ENCODE measurements around the gene EFNA1.
"Not testable (repeated sequence)": the region's sequence is repeated elsewhere in the genome, so short reads cannot be mapped to it uniquely, and the experiment has no call there.

Gene EFNA1

DNA sequence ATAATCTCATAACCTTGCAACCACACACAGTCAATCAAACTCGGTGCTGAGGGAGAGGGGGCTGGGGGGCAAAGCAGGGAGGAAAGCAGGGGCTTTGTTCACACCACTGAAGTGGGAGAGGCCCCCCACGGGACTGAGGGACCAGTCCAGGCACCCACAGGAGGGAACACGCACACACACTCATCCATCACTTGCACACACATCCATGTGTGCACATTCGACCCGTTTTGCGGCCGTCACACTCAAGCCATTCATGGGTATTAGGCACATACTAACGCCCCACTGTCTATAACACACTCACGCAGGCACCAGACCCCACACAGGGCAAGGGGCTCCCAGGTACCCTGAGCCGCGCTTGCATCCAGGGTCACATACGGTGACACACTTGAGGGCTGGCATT is 35.0 kb upstream of the EFNA1 start:
- DNase-seq = no peak

DNA sequence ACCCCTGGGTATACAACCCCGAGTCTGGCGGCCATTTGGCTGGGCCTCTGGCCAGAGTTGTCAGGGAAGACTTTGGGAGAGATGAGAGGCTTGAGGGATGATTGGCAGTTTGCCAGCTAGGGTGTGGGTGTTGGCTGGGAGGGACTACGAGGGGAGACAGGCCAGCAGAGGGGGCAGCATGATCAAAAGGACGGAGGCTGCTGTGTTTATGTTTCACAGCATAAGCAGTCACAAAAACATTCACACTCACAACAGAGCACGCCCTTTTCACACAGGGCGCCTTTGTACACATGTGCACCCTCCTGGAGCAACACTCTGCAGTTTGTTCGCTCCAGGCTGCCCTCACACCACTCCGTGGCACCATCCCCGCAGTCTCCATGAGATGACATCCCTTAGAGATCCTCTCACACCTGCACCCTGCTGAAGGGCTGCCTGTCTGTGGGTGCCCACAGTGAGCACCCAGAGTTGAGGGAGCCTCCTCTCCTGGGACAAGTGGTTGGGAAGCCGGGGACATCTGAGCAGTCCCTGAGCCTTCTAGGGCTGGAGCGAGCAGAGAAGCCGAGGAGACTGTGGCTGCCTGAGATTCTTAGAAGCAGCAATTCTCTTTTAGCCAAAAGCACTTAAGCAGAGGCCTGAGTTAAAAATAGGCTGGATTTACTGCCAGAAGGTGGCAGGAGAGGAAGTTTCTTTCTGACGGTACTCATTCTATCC is 33.6 kb upstream of the EFNA1 start:
- peak in 1 of 6 experiments; percentile 15 for DNase-seq

DNA sequence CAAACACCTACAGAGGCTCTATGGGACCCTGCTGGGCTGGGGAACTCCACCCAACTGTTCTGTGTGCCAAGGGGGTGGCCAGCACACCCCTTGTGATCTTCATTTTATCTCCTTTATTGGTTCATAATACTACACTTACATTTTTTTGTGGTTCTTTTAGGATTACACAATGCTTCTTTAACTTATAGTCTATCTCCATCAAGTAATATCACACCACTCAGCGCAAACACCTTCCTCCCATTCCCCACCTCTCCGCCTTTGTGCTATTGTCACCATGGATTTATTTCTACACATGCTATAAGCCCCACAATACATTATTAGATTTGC is 33.1 kb upstream of the EFNA1 start:
- no peak for DNase-seq

DNA sequence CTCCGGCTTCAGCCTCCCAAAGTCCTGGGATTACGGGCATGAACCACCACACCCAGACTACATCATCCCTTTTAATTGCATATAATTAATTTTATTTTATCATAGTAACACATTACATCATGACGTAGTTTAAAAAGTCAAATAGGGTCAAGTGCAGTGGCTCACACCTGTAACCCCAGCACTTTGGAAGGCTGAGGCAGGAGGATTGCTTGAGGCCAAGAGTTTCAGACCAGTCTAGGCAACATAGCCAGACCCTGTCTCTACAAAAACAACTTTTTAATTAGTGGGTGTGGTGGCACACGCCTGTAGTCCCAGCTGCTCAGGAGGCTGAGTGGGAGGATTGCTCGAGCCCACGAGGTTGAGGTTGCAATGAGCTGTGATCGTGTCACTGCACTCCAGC is 28.3 kb upstream of the EFNA1 start:
- DNase-seq = no peak

DNA sequence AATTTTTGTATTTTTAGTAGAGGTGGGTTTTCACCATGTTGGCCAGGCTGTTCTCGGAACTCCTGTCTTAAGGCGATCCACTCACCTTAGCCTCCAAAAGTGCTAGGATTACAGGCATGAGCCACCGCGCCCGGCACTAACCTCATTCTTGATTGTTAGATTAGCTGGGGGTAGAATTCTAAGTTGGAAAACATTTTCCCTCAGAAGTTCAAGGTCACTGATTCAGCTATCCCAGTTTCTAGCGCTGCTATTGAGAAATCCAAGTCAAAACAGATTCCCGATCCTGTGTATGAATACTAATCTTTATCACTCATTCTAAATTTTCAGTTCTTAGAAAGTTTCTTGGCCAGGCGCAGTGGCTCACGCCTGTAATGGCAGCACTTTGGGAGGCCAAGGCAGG is 24.4 kb upstream of the EFNA1 start:
- DNase-seq = no peak

DNA sequence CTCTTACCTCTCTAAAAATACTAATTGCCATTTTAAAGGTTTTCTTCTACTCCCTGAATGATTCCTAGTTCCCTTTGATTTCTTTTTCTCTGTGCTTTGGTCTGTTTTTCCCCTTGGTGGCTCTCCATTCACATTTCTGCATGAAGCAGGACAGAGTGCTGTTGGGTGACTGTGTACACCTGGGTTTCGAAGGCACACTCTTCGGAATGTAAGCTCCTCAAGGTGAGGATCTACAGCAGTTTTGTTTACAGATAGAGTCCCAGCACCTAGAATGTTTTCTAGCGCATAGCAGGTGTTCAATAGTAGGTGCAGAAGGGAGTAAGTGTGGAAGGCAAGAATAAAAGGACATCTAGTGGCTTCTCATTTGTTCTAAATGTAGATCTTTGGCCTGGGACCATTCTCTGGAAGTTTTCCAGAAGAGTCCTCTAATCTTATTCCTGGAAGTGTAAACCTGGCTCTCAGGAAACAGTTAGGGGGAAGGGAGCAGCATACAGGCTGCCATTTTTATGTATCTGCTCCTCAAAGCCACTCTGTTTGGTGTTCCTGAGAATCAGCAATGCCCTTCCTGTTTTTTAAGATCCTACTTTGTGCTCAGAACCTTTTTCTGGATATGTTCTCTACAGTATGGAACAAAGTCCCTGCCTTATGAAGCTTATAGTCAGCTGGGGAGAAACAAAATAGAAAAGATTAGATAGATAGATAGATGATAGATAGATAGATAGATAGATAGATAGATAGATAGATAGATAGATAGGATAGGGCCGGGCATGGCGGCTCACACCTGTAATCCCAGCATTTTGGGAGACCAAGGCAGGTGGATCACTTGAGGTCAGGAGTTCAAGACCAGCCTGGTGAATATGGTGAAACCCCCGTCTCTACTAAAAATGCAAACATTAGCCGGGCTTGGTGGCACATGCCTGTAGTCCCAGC is 22.8 kb upstream of the EFNA1 start:
- DNase-seq = no peak

DNA sequence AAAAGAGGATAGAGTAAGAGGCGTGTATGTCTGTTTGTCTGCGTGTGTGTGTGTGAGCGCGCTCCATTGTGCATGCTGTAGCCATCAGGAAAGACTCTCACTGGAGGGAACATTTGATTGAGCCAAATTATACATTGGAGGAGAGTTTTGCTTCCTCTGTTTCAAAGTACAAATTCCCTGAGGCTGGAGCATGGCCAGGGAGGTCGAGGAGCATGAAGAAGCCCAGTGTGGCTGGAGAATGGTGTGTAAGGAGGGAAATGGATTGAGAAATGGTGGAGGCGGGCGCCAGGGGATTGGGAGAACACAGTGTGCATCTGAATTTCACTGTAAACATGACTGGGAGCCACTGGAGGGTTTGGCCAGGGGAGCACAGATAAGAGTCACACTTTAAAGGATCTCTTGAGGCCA is 22.1 kb upstream of the EFNA1 start:
- no peak for DNase-seq

DNA sequence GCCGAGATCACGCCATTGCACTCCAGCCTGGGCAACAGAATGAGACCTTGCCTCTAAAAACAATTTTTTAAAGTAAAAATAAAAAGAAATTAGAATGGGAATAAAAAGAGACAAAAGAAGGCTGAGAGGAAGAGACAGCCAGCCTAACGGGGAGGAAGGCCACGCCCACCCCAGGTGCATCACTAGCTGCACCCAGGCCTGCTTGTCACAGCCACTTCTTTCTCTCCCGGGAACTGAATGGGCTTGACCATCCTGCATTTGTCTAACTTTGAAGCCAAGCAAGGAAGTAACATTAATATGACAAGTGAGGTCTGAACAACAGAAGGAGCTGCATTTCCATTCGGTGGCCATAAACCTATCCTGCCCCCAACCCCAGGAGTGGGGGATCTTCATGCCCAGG is 20.8 kb upstream of the EFNA1 start:
- DNase-seq = no peak

DNA sequence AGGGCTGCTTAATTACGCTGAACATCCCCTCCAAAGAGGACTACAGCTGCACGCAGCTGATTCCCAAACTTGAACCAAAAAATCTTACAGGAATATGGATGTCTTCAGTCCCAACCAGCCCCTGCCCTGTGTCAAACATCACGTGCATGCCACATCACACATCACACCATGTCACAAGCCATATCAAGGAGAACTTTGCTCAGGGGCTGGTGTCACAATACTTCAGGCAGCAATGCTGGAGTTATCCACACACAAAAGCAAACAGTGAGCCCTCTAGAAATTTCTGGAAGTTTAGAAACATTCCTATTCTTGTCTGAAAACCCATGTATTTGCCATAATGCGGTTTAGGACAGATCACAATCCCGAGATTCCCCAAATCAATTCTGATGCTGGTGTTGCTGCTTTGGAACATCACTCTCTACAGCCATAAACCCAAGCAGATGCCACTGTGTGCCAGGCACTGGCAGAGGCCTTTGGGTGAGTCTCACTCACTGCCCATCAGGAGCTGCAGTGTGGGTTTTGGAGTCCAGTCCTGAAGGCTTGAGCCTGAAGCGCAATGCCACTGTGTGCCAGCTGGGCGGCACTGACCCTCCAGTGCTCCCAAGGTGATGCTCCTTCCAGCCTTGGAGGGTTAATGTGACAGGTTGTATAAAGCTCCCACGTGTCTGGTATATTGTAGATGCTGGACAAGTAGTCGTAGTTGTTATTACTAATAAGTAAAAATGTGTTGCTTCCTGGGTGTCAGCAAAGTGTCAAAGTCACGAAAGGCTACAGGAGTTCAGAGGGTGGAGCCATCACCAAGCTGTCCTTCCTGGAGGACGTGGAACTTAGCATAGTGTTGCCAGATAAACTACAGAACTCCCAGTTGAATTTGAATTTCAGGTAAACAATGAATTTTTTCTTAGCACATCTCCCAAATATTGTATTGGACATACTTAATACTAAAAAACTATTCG is 20.1 kb upstream of the EFNA1 start:
- DNase-seq = no peak

DNA sequence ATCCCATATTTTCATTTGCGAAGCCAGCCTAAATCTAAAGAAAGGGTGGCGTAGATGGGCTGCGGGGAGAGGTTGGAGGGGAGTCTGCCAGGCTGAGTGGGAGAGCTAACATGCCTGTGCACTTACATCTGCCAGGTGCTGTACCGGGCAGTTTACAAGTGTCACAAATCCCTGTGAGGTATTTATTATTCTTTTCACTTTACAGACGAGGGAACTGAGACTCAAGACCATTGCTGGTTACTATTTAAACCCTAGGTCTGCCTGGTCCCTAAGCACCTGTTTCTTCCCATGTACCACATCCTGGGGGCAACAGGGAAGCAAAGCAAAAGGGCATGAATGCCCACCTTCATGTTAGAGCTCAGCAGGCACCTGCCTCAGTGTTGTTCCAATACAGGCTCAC is 19.4 kb upstream of the EFNA1 start:
- DNase-seq = no peak

DNA sequence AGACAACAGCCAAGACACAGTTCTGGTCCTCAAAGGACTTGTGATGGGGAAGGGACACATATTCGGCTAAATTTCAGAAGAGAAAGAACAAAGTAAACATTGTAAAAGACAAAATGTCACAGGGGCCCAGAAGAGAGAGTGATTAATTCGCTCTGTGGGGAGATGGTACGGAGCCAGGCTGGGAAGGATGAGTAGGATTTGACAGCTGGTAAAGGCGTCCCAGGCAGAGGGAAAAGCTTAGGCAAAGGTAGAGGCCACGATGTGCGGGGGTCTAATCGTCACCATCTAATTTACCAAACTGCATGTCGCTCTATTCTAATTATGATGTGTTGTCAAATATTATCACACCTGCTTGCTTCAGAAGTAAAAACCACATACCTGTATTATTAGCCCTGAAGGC is 17.3 kb upstream of the EFNA1 start:
- DNase-seq = no peak

DNA sequence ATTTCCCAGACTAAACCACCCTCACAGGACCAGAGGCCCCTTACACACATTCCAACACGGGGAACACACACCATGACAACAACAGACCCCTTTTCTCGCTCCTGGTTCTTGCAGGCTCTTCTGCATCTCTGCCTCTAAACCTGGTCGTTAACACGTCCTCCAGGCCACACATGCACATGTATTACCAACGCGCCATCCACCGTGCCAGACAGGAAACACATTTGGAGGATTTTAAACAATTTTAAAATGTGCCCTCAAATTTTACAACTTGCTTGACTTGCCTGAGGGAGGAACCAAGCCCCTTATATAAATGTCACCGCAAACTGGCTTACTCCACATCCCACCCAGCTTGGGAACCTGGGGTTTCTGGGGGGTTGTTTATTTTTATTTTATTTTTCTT is 16.9 kb upstream of the EFNA1 start:
- DNase-seq = no peak

DNA sequence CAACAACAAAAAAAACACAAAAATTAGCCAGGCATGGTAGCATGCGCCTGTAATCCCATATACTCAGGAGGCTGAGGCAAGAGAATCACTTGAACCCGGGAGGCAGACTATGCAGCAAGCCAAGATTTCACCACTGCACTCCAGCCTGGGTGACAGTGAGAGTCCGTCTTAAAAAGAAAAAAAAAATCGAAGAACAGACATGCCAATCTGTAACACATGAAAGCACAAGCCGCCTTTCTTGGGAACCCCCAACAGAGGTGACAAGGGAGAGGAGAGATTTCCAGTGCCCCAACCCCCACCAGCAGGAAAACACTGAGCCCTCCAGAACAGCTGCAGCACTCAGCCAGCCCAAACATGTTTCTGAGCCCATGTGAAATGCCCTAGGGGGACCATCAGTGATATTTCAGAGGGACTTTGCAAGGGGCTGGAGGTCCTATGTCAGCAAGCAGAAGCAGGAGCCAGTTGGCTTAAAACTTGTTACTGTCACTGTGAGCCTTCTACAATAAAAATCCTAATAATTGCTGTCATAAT is 14.2 kb upstream of the EFNA1 start:
- DNase-seq = no peak

DNA sequence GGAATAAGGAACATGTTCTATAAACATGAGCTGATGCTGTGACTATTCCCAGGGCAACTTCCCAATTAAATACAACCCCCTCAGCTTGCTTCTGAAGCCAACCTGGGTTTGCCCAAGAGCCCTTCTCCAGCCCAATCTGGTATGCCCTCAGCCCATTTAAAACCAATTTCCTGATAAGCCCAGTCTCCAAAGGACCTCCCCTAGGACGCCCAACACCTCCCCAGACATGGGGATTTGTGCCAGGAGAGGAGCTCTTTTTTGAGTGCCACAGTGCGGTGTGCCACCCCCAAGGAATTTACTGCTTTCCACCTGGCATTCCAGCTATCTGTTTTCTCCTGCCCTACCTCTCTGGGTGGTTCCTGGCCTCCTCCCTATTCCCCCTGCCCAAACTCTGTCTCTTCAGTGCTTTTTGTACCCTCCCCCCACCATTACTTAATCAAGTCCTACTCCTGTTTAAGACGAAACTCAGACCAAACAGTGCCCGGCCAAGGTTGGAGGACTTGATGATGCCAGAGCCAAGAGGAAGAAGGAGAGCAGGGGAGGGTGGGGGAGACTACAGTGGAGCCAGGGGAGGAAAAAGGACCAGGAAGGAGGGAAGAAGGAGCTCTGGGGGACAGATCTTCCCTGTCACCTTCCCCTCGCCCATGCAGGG is 11.4 kb upstream of the EFNA1 start:
- no peak for DNase-seq

DNA sequence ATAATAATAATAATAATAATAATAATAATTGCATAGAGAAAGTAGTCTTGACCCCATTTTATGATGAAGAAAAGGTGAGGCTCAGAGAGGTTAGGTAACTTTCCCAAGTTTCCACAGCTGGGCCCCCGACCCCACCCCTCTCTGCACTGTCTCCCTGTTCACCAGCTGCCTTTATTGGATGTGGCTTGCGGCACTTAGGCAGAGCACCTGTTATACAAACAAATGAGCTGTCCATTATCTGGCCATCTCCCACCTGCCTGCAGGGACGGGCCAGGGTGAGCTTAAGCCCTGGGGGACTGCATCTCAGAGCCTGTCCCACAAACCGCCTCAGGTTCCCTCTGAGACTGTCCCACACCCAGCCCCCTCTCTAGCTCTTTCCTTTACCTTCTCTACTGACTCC is 10.1 kb upstream of the EFNA1 start:
- DNase-seq = no peak

DNA sequence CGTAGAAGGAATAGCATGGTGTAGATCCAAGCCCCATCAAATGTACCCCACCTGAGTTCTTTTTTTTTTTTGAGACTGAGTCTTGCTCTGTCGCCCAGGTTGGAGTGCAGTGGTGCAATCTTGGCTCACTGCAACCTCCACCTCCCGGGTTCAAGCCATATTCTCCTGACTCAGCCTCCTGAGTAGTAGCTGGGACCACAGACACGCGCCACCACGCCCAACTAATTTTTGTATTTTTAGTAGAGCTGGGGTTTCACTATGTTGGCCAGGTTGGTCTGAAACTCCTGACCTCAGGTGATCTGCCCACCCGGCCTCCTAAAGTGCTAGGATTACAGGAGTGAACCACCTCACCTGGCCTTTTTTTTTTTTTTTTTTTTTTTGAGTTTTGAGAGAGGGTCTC is 9.6 kb upstream of the EFNA1 start:
- not testable (repeated sequence) for DNase-seq

DNA sequence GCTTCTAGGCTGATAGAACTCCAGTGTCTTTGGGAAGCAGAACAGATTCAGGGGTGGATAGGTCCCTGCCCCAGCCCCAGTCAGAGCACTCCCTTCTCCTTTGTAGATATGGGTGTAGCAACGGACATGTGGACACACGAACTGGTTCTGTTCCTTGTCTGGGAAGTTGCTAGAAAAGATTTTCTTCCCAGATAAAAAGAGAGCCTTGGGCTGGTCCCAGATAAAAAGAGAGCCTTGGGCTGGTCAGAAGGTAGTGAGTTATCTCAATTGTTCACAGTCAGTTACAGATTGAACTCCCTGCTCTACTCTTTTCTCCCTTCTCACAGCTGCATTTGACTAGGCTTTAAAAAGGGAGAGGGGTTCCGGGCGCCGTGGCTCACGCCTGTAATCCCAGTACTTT is 7.4 kb upstream of the EFNA1 start:
- DNase-seq = no peak

DNA sequence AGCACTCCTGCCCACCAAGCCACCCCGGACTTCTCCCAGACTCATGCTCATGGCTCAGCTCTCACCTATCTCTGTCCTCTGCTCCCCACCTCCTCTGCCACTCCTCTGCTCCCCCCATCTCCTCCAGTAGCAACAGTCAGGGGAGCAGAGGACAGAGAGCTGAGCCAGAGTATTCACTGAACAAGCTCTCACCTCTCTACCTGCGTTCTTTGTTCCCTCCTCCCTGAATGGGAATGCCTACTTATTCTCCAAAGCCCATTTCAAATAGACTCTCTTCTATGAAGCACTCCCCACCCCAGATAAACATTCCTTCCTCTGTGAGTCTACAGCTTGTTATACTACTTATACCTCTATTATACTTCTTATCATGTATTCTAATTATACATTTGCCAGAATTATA is 6.4 kb upstream of the EFNA1 start:
- no peak for DNase-seq

DNA sequence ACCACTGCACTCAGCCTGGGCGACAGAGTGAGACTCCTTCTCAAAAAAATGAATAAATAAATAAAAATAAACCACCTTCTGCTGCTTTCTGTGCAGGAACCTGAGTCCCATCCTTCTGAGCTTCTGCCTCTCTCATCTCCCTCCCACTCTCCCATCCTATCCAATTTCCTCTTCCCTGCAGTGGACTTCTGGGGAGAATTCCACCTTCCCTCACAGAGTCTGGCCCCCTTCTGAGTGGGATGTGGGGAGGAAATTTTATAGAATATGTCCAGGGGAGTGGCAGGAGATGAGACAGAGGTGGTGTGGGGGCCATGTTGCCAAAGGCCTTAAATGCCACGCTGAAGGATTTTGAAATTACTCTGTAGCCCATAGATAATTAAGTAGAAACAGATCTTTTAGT is 5.4 kb upstream of the EFNA1 start:
- DNase-seq = no peak

DNA sequence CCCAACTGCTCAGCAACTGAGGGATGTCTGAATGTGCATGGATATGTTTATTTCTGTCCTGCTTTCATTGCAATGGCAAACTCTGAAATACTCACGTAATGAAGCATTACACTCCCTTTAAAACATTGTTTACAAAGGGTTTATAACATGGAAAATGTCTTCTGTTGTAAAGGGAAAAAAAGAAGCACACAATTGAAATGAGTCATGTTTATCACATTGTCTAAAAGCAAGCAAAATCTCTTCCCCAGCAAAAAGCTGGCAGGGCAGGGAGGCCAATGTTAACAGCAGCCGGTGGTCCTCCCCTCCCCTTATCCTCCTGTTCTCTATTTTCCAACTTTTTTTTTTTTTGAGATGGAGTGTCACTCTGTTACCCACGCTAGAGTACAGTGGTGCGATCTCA is 3.9 kb upstream of the EFNA1 start:
- no peak for DNase-seq

DNA sequence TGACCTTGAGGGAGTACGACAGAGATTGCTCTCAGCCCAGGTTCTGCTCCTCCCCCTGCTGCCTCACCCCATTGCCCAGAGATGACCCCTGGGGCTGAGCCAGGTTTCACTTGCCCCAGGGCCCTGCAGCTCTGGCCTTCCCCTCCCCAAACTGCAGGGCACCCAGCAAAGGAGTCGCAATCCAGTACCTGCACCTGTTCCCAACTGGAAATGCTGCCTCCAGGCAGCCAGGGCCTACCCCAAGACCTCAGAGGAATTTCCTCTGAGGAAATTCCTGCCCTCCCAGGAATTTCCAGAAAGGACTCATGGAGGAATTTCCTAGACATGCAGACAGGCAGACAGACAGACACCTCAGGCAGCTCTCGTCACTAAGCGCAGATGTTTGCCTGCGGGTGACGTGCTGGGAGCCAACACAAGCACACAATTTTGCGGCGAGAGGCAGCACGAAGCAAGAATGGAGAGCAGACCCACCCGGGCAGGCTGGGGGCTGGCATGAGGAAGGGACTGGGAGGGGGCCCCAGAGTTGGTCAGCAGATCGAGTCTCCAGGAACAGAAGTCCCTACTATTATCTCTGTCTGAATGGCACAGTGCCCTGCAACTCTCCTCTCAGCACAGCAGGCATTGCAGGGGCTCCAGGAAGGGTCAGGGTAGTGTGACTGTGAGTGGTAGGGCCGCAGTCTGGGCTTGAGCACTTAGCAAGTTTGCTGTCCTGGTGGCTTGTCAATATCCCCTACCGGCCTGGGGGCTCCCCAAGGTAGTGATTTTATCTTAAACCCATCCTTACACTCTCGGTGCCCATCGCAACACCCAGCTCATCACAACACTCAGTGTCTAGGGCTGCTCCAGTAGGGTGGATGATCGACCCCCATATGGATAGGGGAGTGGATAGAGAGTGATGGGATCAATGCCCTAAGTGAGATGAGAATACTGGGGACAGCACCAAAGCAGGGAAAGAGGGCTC is 2.9 kb upstream of the EFNA1 start:
- no peak for DNase-seq

Measured in stimulated activated naive CD4-positive, alpha-beta T cell (primary cell).